OCI-LY3 (cell line): ENCODE results near the gene FBXO36.

Source experiments
- H2AFZ ChIP-seq: fragments of 200-600, 300-600 bp; shearing (Covaris generic); 2 replicates; pipeline ENCODE4 v1.6.0; 2014; ENCODE audit warnings: antibody characterized with exemption, low read depth, low read length
- H3K27ac ChIP-seq: fragments of 200-600, 300-600 bp; sonication (generic); 2 replicates; pipeline ENCODE4 v1.5.1; 2014; ENCODE audit warnings: mild to moderate bottlenecking, low read length, moderate library complexity, mixed read lengths
- H3K27me3 ChIP-seq: fragments of 200-600, 300-600 bp; sonication (generic); 2 replicates; pipeline ENCODE4 v1.6.1; 2014; ENCODE audit warnings: low read depth, low read length, mixed read lengths
- H3K36me3 ChIP-seq: fragments of 200-600, 300-600 bp; sonication (generic); replicated peaks from 2 replicates; pipeline ENCODE3; 2014; ENCODE audit warnings: low read depth, low read length, mixed read lengths
- H3K4me1 ChIP-seq: fragments of 300-600, 200-600 bp; sonication (generic); 2 replicates; pipeline ENCODE4 v1.6.1; 2014; ENCODE audit warnings: low read length, mixed read lengths
- H3K4me2 ChIP-seq: fragments of 200-600, 300-600 bp; sonication (generic); 2 replicates; pipeline ENCODE4 v1.6.1; 2014; ENCODE audit warnings: low read length, mixed read lengths
- H3K4me3 ChIP-seq: fragments of 300-600, 200-600 bp; sonication (generic); 2 replicates; pipeline ENCODE4 v1.5.1; 2014; ENCODE audit warnings: antibody characterized with exemption, mild to moderate bottlenecking, low read length, moderate library complexity
- H3K79me2 ChIP-seq: fragments of 300-600, 200-600 bp; shearing (Covaris generic); 2 replicates; pipeline ENCODE4 v1.6.1; 2014; ENCODE audit warnings: mild to moderate bottlenecking, low read length, mixed read lengths
- H3K9ac ChIP-seq: fragments of 300-600, 200-600 bp; shearing (Covaris generic); 2 replicates; pipeline ENCODE4 v1.6.0; 2014; ENCODE audit warnings: mild to moderate bottlenecking, low read length, moderate library complexity
- H3K9me3 ChIP-seq: fragments of 200-600, 300-600 bp; shearing (Covaris generic); 2 replicates; pipeline ENCODE4 v1.6.1; 2014; ENCODE audit warnings: low read length, mixed read lengths; ENCODE audit not compliant: insufficient read depth
- H4K20me1 ChIP-seq: fragments of 200-600, 300-600 bp; sonication (generic); 2 replicates; pipeline ENCODE4 v1.6.1; 2016; ENCODE audit warnings: low read length, mixed read lengths; ENCODE audit not compliant: insufficient read depth
- CTCF ChIP-seq: fragments of 200-600, 300-600 bp; sonication (generic); IDR thresholded peaks from 2 replicates; pipeline ENCODE4 v1.5.1; 2014; ENCODE audit warnings: antibody characterized with exemption, low read length, low read depth
- EZH2phosphoT487 ChIP-seq: fragments of 200-600 bp; shearing (Covaris generic); IDR thresholded peaks from 2 replicates; pipeline ENCODE4 v1.6.1; 2018; ENCODE audit warnings: antibody characterized with exemption, mixed run types, low read depth

Gene FBXO36

GRCh38 chr2:229942671-229943070 is 20.4 kb downstream of the FBXO36 start:
- Histone ChIP-seq H4K20me1 (0 out of 2 replicates have a peak, but pooled peaks cover 3% of the 10 kb centered on the region), H3K4me1 (peaks cover 26% of the 10 kb centered on the region), H3K4me2 (no peak overlapping the region), H3K27me3 (no peaks in the 10 kb centered on the region), H3K79me2 (no peaks in the 10 kb centered on the region), H3K36me3 (no peaks in the 10 kb centered on the region), H3K9me3 (no peaks in the 10 kb centered on the region), H3K4me3 (no peak overlapping the region), H3K27ac (no peak overlapping the region), H3K9ac (no peak overlapping the region), H2AFZ (no peak overlapping the region)
- no peak for TF ChIP-seq CTCF
- TF ChIP-seq EZH2phosphoT487 = no peak

- no peak for TF ChIP-seq CTCF
- no peak for TF ChIP-seq EZH2phosphoT487
- H3K79me2 ChIP-seq = no peaks in the 10 kb centered on the region
These were observed 20.9 kb downstream of the FBXO36 start for GRCh38 chr2:229943171-229943570.

GRCh38 chr2:229943770-229944449 is 21.6 kb downstream of the FBXO36 start:
- Histone ChIP-seq H3K9me3 (no peaks in the 10 kb centered on the region), H3K36me3 (no peaks in the 10 kb centered on the region), H3K4me1 (peaks cover 34% of the 10 kb centered on the region), H3K79me2 (no peaks in the 10 kb centered on the region), H2AFZ (no peak overlapping the region), H4K20me1 (0 out of 2 replicates have a peak, but pooled peaks cover 3% of the 10 kb centered on the region), H3K4me3 (no peak overlapping the region), H3K9ac (no peak overlapping the region), H3K4me2 (no peak overlapping the region), H3K27me3 (no peaks in the 10 kb centered on the region), H3K27ac (no peak overlapping the region)
- TF ChIP-seq EZH2phosphoT487 (no peak), CTCF (no peak)

More at GRCh38 chr2:229943171-229943570, 20.9 kb downstream of the FBXO36 start:
- no peaks in the 10 kb centered on the region for H3K9me3 ChIP-seq
- peaks cover 31% of the 10 kb centered on the region for H3K4me1 ChIP-seq
- H3K4me2 ChIP-seq = no peak overlapping the region
- H3K27me3 ChIP-seq = no peaks in the 10 kb centered on the region
- 0 out of 2 replicates have a peak, but pooled peaks cover 3% of the 10 kb centered on the region for H4K20me1 ChIP-seq
- H2AFZ ChIP-seq = no peak overlapping the region
- H3K36me3 ChIP-seq = no peaks in the 10 kb centered on the region
- no peak overlapping the region for H3K27ac ChIP-seq
- H3K4me3 ChIP-seq = no peak overlapping the region
- no peak overlapping the region for H3K9ac ChIP-seq

- no peak for TF ChIP-seq CTCF
- no peak for TF ChIP-seq EZH2phosphoT487
- peak overlapping the region; percentile 12; the same call in 1 of the 2 replicates for H3K9ac ChIP-seq
These were observed 23.7 kb downstream of the FBXO36 start for GRCh38 chr2:229945975-229946374.

More at GRCh38 chr2:229945975-229946374, 23.7 kb downstream of the FBXO36 start:
- Histone ChIP-seq H3K4me3 (peak overlapping the region; percentile 59), H3K9me3 (no peaks in the 10 kb centered on the region), H3K36me3 (no peaks in the 10 kb centered on the region), H2AFZ (no peak overlapping the region), H3K4me2 (peak overlapping the region; percentile 55), H3K27ac (peak overlapping the region; percentile 8; the same call in 1 of the 2 replicates), H4K20me1 (0 out of 2 replicates have a peak, but pooled peaks cover 3% of the 10 kb centered on the region), H3K4me1 (peaks cover 34% of the 10 kb centered on the region), H3K79me2 (no peaks in the 10 kb centered on the region), H3K27me3 (no peaks in the 10 kb centered on the region)
